GM19395 (cell line): ENCODE data around the gene CD37.
"Not testable (repeated sequence)": the region's sequence is repeated elsewhere in the genome, so short reads cannot be mapped to it uniquely, and the experiment has no call there.

Experiments
- ATAC-seq: cut with Tn5 transposase; IDR thresholded peaks from one replicate; pipeline ENCODE4 v1.9.1; 2021; ENCODE audit warnings: mild to moderate bottlenecking, moderate library complexity; ENCODE audit not compliant: unreplicated experiment

The CD37 gene

GRCh38 chr19:49335071-49335783 is at the start of gene CD37:
Gene CD37 (plus strand): TSS chr19:49335406. CDS start chr19:49335541, 135 bp downstream.
- no peak for ATAC-seq

DNA sequence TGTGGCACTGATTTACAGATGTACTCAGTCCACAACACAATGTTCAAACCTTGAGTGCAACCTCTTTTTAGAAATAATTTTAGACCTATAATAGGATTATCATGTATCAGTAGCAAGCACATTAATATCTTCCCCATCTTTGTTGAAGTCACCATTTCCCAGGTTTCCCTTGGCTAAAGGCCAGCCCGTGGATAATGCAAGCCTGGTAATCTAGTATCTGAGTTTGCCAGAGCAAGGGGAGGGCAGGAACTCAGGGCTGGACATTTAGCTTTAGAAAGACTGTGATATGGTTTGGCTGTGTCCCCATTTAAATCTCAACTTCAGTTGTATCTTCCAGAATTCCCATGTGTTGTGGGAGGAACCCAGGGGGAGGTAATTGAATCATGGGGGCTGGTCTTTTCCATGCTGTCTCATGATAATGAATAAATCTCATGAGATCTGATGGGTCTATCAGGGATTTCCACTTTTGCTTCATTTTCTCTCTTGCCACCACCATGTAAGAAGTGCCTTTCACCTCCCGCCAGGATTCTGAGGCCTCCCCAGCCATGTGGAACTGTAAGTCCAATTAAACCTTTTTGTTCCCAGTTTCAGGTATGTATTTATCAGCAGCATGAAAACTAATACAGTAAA is 48.0 kb upstream of the CD37 start:
- ATAC-seq = no peak

DNA sequence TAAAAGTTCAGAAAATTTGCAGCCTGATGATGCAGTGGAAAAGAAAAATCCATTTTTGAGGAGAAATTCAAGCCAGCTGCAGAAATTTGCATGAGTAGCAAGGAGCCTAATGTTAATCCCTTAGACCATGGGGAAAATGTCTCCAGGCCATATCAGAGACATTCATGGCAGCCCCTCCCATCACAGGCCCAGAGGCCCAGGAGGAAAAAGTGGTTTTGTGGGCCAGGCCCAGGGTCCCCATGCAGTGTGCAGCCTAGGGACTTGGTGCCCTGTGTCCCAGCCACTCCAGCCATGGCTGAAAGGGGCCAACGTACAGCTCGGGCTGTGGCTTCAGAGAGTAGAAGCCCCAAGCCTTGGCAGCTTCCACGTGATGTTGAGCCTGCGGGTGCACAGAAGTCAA is 47.0 kb upstream of the CD37 start:
- not testable (repeated sequence) for ATAC-seq

DNA sequence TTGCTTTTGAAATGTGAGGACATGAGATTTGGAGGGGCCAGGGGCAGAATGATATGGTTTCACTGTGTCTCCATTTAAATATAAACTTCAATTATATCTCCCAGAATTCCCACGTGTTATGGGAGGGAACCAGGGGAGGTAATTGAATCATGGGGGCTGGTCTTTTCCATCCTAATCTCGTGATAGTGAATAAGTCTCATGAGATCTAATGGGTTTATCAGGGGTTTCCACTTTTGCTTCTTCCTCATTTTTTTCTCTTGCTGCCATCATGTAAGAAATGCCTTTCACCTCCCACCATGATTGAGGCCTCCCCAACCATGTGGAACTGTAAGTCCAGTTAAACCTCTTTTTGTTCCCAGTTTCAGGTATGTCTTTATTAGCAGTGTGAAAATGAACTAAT is 45.9 kb upstream of the CD37 start:
- ATAC-seq = not testable (repeated sequence)

- ATAC-seq = no peak
These were observed 44.7 kb upstream of the CD37 start for GRCh38 chr19:49290517-49290916.

DNA sequence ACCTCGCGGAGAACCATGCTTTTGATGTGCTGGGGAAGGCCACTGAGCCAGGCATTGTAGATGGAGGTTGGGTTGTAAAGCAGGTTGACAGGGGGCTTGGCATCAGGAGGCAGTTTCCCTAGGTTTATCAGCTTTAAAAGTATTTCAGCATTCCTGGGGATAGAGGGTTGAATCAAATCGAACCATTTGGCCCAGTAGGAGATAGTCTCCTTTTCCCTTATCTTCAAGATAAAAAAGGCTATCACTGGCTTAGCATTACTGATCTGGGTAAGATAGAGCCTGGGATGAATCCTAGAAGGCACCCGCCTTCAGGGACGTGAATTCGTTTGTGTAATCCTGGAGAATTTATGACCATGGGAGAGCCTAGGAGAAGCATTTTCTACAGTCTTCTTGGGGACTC is 40.8 kb upstream of the CD37 start:
- ATAC-seq = no peak

GRCh38 chr19:49295208-49295880 is 39.9 kb upstream of the CD37 start:
- ATAC-seq = no peak

DNA sequence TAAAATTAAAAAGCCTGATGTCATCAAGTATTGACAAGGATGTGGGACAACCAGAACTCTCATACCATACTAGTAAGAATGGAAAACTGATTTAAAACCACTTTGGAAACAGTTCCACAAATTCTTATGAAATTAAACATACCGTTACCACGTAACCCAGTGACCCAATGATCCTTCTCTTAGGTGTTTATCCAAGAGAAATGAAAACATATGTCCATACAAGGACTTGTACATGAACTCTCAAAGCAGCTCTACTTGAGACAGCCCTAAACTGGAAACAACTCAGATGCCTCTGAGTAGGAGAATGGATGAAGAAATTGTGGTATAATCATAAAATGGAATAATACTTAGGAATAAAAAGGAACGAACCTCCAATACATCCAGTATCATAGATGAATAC is 37.8 kb upstream of the CD37 start:
- no peak for ATAC-seq

DNA sequence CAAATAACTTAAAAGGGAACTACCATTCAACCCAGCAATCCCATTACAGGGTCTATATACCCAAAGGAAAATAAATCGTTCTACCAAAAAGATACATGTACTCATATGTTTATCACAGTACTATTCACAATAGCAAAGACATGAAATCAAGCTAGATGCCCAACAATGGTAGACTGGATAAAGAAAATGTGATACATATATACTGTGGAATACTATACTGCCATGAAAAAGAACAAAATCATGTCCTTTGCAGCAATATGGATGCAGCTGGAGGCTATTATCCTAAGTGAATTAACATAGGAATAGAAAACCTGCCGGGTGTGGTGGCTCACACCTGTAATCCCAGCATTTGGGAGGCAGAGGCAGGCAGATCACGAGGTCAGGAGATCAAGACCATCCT is 36.6 kb upstream of the CD37 start:
- not testable (repeated sequence) for ATAC-seq

DNA sequence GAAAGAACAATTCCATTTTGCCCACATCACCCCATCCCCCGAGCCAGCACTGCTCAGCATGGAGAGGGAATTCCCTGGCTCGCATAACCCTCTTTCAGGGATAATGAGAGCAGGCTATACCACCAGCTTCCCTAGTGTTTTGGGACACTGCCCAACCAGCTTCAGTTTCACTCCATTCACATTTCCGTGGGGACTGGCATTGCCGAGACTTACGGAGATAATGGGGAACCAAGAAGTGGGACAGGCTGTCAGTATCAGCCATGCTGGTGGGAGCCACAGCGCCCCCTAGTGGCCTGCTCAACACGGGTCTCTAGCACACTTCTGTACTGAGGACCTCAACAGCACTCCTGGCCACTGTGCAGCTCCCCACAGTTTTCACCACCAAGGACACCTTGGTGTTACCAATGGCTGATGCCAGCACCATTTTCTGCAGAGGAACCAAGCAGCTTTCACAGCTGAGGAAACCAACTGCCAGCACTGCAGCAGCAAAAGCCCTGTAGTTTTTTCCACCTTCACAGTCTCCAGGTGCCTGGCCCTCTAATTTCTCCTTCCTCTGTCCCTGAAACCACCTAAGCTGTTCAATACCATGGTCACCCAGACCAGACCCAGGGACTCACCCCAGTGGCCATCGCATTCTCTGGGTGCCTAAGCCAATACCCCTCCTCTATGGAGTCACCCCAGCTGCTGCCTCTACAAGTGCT is 33.9 kb upstream of the CD37 start:
- peak; percentile 63 for ATAC-seq

GRCh38 chr19:49301866-49302252 is 33.3 kb upstream of the CD37 start:
- ATAC-seq = no peak

- not testable (repeated sequence) for ATAC-seq
These were observed 28.5 kb upstream of the CD37 start for GRCh38 chr19:49306734-49307133.

DNA sequence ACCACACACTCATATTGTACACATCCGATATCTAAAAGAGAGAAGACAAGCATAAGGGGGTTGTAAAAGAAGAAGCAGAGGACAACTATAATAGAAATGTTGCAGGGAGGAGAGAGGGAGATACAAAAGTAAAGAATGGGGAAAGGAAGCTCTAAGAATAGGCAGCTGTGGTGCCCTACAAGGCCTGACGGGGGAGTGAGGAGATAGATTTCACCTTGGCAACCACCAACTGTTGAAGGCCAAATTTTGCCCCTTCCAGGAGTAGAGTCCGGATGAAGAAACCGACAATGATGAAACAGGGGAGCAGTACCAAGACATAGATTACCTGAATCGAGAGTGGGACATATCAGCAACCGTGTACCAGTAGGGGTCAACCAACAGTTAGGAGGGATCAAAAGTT is 26.1 kb upstream of the CD37 start:
- no peak for ATAC-seq

DNA sequence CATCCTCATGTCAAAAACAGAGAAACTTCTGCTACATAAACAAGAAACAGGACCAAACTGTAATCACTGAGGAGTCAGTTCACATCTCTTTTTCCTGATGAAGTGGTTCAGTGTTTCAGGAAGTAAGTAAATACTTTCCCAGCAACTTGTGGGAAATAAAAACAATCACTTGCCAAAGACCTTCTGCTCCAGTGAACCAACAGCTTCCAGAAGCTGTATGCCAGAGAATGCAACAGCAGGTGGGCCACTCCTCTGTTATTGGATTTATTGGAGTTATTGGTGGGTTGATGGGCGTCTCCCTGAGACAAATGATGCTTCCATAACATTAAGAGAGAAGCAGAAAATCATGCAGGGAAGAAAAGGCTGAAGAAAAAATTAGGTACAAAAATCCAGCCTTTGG is 20.1 kb upstream of the CD37 start:
- ATAC-seq = no peak

DNA sequence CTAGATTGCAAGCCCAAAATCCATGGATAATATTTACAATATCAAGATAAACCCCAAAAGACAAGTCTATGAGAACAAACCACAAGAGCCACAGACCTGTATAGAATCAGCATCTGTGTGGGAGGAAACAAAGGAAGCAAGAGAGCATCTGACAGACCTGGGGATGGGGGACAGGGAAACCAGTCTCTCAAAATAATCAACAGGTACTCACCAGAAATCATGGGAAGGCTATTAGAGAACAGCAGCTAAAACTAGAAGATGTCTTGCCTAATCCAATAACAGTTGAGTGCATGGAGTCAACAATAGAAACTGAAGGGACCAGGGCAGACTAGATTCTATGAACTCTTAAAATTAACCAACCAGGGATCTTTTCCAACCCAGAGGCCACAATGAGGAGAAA is 18.9 kb upstream of the CD37 start:
- ATAC-seq = no peak

DNA sequence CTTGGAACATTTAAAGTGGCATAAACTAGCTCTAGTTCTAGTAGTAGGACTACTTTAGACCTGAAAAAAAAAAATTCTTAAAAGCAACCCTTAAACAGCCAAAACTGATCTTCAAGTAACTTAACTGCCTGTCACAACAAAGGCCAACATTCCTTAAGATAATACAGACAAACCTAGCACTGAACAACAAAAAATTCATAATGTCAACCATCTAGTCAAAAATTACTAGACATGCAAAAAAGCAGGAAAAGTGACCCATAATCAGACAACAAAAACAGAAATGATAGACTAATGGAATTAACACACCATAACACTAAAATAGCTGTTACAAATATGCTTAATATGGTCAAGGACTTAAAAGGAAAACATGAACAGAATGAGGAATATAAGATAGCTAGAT is 16.9 kb upstream of the CD37 start:
- no peak for ATAC-seq

DNA sequence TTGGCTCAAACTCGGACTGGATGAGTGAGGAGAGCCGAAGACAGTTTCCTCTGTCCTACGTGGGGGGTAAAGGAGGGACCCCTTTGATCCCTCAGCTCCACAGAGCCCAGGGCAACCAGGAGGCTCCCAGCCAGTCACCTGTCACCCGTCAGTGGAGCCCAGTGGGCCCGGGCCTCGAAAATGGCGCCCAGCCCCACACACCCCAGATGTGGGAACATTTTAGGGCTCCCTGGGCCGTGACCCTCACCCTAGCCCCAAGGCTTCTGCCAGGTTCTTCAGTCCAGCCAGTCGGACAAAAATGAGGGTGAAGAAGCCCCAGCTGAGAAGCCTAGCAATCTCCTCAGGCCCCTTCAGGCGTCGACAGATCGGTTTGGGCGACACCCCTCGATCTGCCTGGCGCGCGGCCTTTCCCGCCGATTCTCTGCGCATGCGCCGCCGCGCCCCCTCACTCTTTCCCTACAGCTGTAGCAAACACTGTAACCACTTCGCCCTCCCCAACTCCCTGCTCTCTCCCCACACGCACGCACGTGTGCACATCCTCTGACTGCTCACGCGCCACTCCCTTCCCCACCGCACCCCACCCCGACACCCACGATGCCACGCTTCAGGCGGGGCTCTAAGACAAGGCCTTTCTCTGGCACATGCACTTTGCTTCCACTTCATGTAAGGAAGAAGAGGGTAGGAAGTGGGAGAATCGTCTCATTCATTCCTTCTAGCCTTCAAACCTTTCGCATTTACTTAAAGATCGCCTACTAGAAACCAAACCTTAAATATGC is 10.2 kb upstream of the CD37 start, which contains the start of gene SLC6A16:
TSS of gene SLC6A16 (minus strand) at position 391 of the 776 bp plus-strand sequence. CDS start 13,844 bp downstream, outside the sequence.
- no peak for ATAC-seq

- not testable (repeated sequence) for ATAC-seq
These were observed 9.4 kb upstream of the CD37 start for GRCh38 chr19:49325756-49326155.

GRCh38 chr19:49326165-49326704 is 9.0 kb upstream of the CD37 start:
- ATAC-seq = no peak

GRCh38 chr19:49327878-49328544 is 7.2 kb upstream of the CD37 start:
- no peak for ATAC-seq
